IPS-NIHi11 (cell line): Measurements from ENCODE around the gene YIF1B.
A peak's percentile ranks its signal among the peaks of the same experiment; 100 is the strongest.

ENCODE experiments used
- DNase-seq: peaks from one replicate; pipeline ENCODE4 v3.0.0; 2012; ENCODE audit warnings: mixed read lengths, low spot score

The YIF1B gene

DNA sequence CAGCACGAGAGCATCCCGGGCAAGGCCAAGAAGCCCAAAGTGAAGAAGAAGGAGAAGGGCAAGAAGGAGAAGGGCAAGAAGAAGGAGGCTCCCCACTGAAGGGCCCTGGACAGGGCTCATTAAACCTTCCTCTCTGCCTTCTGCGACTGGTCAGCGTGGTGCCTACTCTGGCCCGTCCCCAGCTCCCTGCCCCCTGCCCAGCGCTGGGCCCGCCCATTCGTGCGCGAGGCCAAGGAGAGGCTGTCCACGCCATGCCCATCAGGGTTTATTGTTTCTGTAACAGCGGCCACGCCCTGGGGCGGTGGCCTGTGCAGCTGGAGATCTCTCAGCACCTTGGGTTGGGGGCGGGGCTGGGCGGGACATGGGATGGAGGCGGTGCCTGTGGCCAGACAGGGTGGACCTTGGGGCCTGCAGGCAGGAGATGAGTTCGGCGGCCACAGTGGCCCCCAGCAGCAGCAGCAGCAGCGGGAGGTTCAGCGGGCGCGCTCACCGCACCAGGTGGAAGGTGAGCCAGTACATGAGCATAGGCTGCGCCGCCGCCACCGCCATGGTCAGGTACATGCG is 10.8 kb downstream of the YIF1B start:
- DNase-seq = peak; percentile 98

- peak; percentile 38 for DNase-seq
These were observed 11.3 kb downstream of the YIF1B start for GRCh38 chr19:38304352-38304865.

DNA sequence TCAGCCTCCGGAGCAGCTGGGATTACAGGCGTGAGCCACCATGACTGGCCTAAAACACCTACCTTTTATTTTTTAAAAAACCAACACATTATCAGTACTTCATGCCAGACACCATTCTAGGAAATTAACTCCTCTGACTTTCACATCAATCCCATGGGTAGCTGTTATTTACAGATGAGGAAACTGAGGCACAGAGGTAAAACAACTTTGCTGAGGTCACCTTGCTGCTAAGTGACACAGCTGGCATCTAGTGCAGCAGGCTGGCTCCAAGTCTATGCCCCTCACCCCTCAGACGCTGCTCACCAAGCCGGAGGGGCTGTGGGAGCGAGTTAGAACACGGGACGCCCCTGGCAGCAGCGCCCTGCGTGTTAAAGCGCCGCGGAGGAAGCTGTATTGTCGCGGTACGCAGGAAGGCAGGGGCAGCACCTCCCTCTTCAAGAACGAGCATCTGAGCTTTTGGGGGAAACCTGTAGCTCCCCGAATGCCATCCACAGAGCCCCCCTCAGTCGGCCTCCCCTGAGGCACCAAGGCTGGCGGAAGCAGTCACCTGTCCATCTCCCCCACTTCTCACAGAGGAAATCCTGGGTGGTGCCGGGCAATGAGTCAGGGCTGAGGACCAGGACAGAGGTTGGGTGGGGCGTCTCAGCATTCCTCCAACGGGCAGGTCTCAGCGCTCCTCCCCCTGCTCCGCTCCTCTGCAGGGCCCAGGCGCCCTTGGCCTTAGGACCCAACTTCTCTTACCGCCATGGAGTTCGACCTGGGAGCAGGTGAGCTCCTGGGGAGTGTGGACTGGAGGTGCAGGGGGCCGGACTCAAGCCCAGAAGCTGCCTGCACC is 12.0 kb downstream of the YIF1B start, which contains the start of gene C19orf33:
Gene C19orf33 (plus strand): TSS at position 735 of the 835 bp plus-strand sequence. CDS start 11 bp downstream, at position 746.
- peak; percentile 67 for DNase-seq

DNA sequence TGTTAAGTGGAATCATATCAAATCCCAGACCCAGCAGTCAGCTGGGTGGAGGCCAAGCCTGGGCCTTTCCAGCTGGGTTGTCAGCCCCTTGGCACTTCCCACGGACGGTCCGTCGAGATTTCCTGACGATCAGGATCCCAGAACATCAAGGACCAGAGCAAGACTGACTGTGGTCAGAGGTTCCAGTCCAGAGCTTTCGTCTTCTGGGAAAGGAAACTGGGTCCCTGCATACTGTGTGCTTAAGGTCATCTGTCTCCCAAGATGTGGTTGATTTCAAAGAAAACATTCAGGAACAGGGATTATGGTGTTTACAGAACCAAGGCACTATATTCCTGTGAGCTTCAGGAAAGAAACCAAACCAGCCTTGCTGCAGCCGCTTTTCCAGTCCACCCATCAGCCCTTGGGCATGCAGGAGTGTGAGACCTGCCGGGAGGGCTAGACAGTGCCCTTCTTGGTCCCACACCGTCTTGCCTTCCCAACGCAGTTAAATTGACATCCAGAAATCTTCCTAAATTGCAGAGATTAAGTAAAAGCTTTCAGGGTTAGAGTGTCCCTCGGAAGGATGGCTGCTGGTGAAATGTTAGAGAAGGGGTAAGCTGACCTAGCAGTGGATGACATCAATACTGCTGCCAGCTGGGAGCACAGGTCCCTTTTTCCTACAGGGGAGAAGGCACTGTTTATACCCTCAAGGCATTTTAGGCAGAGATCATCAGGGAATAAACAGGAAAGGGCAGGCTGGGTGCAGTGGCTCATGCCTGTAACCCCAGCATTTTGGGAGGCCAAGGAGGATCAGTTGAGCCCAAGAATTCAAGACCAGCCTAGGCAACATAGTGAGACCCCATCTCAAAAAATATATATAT is 16.7 kb downstream of the YIF1B start:
- no peak for DNase-seq

GRCh38 chr19:38294090-38294489 is 21.7 kb downstream of the YIF1B start:
- no peak for DNase-seq

DNA sequence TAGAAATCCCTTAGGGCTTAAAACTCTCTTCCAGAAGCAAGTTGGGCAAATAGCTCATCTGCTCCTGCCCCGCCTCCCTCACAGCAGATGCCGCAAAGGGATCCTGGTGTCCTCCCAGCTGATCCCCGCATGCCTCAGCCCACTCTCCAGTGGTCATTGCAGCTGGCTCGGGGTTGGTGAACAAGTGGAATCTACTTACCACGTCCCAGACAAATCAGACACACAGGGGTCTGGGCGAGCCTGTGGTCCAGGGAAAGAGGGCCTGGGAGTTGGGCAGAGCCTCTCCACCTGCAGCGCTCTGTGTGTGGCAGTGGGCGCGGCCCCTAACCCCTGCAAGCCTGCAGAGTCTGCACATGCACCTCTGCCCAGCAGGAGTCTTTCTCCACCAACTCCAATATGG is 22.5 kb downstream of the YIF1B start:
- no peak for DNase-seq

DNA sequence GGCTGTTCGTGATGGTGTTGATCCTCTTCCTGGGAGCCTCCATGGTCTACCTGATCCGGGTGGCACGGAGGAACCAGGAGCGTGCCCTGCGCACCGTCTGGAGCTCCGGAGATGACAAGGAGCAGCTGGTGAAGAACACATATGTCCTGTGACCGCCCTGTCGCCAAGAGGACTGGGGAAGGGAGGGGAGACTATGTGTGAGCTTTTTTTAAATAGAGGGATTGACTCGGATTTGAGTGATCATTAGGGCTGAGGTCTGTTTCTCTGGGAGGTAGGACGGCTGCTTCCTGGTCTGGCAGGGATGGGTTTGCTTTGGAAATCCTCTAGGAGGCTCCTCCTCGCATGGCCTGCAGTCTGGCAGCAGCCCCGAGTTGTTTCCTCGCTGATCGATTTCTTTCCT is 23.9 kb downstream of the YIF1B start:
- no peak for DNase-seq

GRCh38 chr19:38290631-38291147 is 25.1 kb downstream of the YIF1B start:
- peak; percentile 18 for DNase-seq

DNA sequence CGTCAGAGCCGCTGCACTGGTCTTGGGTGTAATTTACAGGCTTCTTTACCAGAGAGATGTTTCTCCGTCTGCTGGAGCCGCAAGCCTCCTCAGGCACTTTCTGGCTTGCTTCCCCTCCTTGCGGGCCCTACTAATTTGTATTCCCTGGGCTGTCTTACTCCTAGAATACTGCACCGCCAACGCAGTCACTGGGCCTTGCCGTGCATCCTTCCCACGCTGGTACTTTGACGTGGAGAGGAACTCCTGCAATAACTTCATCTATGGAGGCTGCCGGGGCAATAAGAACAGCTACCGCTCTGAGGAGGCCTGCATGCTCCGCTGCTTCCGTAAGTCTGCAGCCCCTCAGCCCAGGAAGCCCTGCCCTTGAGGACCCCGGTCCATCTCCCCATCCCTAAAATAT is 25.8 kb downstream of the YIF1B start:
- no peak for DNase-seq

DNA sequence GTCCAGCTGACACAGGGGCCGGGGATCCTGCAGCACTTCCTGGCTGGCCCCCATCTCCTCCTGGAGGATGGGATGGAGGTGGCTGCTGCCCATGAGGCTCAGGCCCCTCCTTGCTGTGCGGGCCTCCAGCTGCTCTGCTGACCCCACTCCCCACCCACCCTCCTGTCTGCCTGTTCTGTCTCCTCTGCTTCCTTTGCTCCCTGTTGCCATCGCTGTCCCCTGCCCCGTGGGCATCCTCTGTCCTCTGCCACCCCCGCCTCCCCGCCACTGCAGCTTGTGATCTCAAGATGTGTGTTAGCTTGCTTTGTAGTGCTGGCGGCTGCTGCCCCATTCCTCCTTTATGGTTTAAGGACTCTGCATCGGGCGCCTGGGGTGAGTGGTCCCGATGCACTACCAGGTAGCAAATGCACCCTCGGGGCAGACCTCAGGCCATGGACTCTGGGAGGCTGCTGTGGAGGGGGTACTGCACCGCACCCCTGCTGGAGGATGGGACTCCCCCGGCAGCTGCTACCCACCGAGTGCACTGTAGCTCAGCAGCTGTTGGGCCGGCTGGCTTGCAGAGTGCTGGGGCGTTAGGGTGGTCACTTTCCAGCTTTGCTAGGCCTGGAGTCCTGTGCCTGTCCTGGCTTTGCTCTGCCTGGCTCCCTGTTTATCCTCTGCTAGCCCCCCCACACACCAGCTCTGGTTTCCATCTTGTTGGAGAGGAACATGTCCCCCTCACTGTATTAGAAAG is 27.5 kb downstream of the YIF1B start:
- DNase-seq = no peak

GRCh38 chr19:38287604-38288003 is 28.1 kb downstream of the YIF1B start:
- no peak for DNase-seq

- no peak for DNase-seq
These were observed 30.2 kb downstream of the YIF1B start for GRCh38 chr19:38285567-38285966.

DNA sequence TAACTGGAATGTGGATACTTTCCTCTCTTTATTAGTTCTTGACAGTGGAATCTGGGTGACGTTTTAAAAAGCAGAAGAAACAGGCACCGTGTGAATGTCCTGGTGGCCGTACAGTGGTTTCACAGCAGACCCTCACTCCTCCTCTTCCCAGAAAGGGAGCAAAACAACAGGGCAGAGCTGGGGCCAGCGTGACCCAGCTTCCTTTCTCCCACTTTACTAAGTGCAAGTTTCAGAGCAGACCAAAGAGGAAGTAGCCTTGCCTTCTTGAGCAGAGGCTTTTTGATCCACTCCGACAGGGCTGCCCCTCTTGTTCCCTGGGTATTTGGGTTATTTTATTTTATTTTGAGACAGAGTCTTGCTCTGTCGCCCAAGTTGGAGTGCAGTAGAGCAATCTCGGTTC is 31.3 kb downstream of the YIF1B start:
- no peak for DNase-seq

- DNase-seq = no peak
These were observed 32.5 kb downstream of the YIF1B start for GRCh38 chr19:38283271-38283670.

DNA sequence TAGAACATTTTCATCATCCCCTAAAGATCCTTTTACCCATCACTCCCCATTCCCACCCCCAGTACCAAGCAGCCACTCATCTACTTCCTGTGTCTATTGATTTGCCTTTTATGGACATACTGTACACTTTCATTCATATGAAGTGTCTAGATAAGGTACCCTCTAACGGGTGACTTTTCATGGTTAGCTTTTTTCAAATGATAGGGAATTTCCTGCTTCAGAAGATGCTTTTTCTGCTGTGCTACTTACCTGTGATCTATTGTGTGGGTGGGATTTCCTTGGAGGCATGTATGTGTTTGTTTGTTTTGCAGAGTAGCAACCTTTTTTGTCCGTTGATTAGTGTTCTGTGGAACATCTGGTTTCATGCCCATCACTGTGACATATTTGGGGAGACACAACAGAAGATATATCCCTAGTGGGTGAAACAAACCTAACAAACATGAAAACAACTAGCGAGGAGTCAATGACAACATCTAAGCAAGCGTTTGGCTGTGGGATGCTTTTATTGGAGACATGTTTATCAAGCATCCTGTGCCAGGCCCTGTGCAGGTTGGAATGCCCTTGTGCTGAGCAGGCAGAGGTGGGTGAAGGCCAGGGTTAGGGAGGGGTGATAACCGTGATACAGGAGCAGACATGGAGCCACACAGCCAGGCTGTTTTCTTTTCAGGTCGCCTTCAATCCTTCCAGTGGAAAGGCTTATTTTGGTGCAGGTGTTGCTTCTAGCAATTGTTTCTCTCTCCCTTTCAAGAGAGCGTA is 33.8 kb downstream of the YIF1B start:
- DNase-seq = no peak

DNA sequence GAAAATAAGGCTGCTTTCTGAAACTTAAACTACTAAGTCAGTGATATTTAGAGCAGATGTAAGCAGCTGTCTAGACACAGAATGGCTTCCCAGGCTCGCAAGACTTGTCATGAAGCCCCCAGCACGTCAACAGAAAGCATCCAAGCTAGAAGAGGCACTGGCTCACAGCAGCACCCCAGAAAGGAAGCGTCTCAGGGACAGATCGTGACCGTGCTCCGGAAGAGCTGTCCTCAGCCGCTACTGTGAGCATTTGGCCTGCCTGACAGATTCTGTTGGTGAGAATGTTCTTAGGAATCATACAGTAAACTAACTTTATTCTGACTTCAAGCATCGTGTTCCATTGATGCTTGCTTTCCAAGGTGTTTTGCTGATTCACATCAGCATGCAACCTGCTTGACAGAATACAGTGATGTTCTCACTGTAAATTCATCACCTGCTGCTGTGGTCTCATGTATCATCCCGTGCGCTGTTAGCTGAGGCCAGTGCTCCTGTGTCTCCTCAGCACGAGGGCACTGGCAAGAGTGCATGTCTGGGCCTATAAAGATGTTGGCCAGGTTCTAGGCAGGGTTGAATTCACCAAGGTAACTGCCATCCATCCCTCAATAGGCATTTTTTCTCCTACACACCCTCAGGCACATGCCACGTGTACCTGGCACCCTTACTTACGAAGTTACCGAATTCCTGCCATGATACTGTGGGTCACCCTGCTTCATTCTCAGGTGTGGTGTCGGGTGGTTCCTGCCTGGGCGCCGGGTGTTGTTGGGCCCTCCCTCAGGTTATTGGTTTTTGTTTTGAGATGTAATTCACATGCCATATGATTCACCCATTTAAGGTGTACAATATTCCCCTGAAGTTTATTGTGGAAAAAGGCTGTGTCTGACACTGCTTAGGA is 35.5 kb downstream of the YIF1B start:
- DNase-seq = no peak

DNA sequence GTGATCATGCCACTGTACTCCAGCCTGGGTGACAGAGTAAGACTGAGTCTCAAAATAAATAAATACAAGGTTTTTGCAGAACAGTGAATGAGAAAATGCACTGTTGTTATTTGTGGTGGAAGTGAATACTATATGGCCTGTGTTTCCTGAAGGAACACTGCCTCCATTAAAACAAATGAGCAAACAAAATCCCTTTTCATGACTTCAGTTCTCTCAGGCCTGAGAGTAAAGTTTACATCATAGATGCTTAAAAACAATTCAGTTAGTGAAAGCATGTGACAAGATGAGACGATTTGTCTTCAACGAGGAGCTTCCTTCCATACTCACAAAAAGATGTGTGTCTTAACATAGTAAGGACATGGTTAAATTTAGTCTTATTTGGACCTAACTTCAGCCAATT is 37.0 kb downstream of the YIF1B start:
- no peak for DNase-seq

DNA sequence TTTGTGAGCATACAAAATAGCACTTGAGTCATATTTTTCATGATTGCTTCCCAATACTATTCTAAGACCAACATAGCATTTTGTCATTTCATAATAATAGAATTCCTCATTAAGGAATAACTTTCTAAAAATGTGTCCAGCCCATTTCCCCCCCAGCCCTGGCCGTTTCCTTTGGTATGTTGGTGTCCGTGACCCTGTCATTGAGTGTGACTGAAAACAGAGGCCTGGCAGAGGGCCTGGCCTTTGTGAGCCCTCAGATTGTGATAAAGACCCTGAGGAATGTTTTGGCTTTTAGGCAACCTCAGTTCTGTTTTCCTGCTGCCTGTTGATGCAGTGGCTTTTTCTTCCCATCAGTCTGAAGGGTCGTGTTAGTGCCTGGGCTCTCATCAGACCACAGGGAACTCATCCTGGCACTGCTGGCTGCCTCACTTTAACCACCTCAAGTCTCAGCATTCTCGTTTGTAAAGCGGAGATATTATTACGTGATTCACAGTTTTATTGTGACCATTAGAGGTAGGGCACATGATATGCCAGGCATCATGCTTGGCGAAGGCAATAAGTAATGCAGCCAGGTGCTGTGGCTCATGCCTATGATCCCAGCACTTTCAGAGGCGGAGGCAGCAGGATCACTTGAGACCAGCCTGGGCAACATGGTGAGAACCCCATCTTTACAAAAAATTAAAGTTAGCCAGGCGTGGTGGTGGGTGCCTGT is 37.6 kb downstream of the YIF1B start:
- DNase-seq = peak; percentile 18

- peak; percentile 14 for DNase-seq
These were observed 38.2 kb downstream of the YIF1B start for GRCh38 chr19:38277549-38277948.
